ENCODE results near the gene CORIN. TPM values are rescaled to one million over a fixed set of nuclear protein-coding genes. Genes with fewer than 3 reads are reported as not detected.
A peak's percentile ranks its signal among the peaks of the same experiment; 100 is the strongest.

Gene CORIN
- total and polyA plus RNA-seq, 4 donors, result 1.4 to 1.9 (median 1.7) TPM

DNA sequence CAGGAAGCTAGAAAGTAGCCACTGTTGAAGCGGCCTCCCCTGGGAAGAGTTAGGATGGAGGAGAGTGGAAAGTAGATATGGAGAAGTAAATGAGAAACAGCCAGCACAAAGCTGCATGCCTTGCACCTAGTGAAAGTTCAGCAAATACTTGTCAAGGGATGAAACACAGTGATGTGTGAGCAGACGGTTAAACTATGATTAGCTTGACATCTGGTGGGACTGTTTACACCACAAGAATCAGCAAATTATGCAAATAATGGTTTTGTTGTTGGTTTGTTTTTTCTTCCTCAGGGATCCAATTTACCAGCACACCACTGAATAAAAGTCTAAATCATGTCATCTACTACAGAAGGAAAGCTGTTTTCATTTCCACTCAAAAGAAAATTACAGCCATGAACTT lies 87.1 kb downstream of the CORIN start:
- 100% methylated on average over 1 of the region's 2 CpGs for WGBS (ENCODE audit: insufficient coverage)
- Histone ChIP-seq H3K4me3 (ENCODE audit: low read depth, low read length) (no peak overlapping the region), H3K27ac (ENCODE audit: low read depth, low read length) (no peak overlapping the region), H3K36me3 (ENCODE audit: control insufficient read depth, insufficient read depth, low read length) (no peaks in the 10 kb centered on the region), H3K27me3 (ENCODE audit: control insufficient read depth, insufficient read depth, low read length) (no peaks in the 10 kb centered on the region), H3K9me3 (ENCODE audit: control insufficient read depth, insufficient read depth, low read length) (no peaks in the 10 kb centered on the region), H3K4me1 (ENCODE audit: control insufficient read depth, insufficient read depth, low read length) (no peaks in the 10 kb centered on the region)
- peak in 1 of 6 donors; percentile 44 for DNase-seq (ENCODE audit: low read depth in 4 of 6, low spot score in 6 of 6)

DNA sequence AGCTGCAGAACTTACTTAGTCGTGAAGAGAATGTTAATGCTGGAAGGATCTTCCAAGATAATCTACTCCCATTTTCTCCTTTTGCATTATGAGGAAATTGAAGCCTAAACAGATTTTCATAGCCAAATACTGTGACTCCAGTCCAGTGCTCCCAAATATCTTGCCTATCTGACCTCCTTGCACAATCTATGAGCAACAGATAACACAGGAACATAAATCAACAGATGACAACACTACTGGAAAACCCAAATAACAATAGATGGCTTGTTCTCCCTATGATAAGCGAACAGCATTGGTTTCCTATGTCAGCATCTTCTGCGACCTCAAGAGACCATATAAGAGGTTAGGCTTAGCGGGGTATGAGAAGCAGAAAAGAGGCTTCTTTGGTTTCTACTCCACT lies 88.0 kb downstream of the CORIN start:
- Histone ChIP-seq H3K27me3 (ENCODE audit: control insufficient read depth, insufficient read depth, low read length) (no peaks in the 10 kb centered on the region), H3K4me1 (ENCODE audit: control insufficient read depth, insufficient read depth, low read length) (no peaks in the 10 kb centered on the region), H3K4me3 (ENCODE audit: low read depth, low read length) (no peak overlapping the region), H3K36me3 (ENCODE audit: control insufficient read depth, insufficient read depth, low read length) (no peaks in the 10 kb centered on the region), H3K9me3 (ENCODE audit: control insufficient read depth, insufficient read depth, low read length) (no peaks in the 10 kb centered on the region), H3K27ac (ENCODE audit: low read depth, low read length) (no peak overlapping the region)
- WGBS (ENCODE audit: insufficient coverage), result 100% methylated on average over 3 of the region's 4 CpGs
- DNase-seq (ENCODE audit: low read depth in 4 of 6, low spot score in 6 of 6), result no peak

DNA sequence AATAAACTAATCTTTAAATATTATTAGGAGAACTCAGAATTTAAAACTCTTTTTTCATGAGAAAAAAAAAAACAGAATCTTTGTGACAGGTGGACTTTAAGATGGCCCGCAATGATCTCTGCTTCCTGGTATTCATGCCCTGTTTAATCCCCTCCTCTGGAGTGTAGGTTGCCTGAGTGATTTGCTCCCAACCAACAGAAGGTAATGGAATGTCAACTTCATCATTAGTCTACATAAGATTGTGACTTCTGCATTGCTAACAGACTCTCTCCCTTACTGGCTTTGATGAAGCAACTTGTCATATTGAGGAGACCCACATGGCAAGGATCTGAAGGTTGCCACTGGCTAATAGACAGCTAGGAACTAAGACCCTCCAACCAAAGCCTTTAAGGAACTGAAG lies 88.8 kb downstream of the CORIN start:
- H3K9me3 ChIP-seq (ENCODE audit: control insufficient read depth, insufficient read depth, low read length), result no peaks in the 10 kb centered on the region
- H3K36me3 ChIP-seq (ENCODE audit: control insufficient read depth, insufficient read depth, low read length), result no peaks in the 10 kb centered on the region
- H3K4me3 ChIP-seq (ENCODE audit: low read depth, low read length), result no peak overlapping the region
- no peaks in the 10 kb centered on the region for H3K27me3 ChIP-seq (ENCODE audit: control insufficient read depth, insufficient read depth, low read length)
- DNase-seq (ENCODE audit: low read depth in 4 of 6, low spot score in 6 of 6), result no peak
- no peak overlapping the region for H3K27ac ChIP-seq (ENCODE audit: low read depth, low read length)
- WGBS (ENCODE audit: insufficient coverage), result no CpG with 5 or more reads among the region's 1 CpG
- H3K4me1 ChIP-seq (ENCODE audit: control insufficient read depth, insufficient read depth, low read length), result no peaks in the 10 kb centered on the region

DNA sequence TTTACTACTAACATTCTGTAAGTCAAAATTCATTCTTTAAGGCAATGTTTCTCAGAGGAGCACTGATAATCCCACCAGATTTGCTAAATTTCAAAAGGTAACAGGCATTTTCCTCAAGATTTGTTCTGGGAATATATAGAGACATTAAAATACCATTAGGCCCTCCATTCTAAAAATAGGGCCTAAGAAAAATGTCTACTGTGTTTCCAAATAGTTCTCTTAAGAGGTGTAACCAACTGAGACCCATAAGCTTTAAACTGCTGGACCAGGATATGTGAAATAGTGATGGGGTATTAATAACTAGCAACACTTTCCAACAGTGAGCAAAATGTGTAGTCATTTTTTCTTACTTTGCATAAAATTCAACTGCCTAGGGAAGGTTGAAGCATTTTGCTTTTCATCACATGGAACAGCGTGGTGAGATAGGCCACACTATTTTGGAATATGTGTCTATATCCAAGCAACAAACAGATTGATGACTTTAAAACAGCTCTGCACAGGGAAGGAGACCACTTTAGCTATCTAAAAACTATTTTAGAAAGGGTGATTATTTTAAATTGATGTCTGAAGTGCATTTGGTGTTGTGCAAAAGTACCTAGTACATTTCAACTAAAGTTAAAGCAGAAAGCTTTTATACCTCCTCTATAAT lies 89.9 kb downstream of the CORIN start:
- H3K27me3 ChIP-seq (ENCODE audit: control insufficient read depth, insufficient read depth, low read length), result no peaks in the 10 kb centered on the region
- no CpG with 5 or more reads among the region's 1 CpG for WGBS (ENCODE audit: insufficient coverage)
- DNase-seq (ENCODE audit: low read depth in 4 of 6, low spot score in 6 of 6), result peak in 1 of 6 donors; percentile 38

DNA sequence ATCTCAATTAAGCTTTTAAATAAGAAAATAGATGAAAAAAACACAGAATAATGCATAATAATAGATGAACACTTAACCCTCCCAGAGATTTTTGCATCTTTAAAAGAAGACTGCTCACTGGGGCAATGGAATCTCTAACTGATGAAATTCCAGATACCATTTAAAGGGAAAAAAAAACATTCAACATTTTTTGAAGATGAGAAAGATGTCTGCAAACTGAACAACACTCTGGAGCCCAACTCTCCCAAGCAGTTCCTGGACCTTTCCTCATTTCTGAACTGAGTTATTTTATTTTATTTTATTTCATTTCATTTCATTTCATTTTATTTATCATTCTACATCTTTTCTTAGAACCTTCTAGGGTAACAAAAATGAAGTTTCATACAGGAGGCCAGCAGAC lies 90.7 kb downstream of the CORIN start:
- Histone ChIP-seq H3K4me3 (ENCODE audit: low read depth, low read length) (no peak overlapping the region), H3K27me3 (ENCODE audit: control insufficient read depth, insufficient read depth, low read length) (no peaks in the 10 kb centered on the region), H3K27ac (ENCODE audit: low read depth, low read length) (no peak overlapping the region), H3K36me3 (ENCODE audit: control insufficient read depth, insufficient read depth, low read length) (no peaks in the 10 kb centered on the region), H3K4me1 (ENCODE audit: control insufficient read depth, insufficient read depth, low read length) (no peaks in the 10 kb centered on the region), H3K9me3 (ENCODE audit: control insufficient read depth, insufficient read depth, low read length) (no peaks in the 10 kb centered on the region)
- DNase-seq (ENCODE audit: low read depth in 4 of 6, low spot score in 6 of 6), result no peak

More for the DNA sequence above, 89.9 kb downstream of the CORIN start:
- Histone ChIP-seq H3K4me1 (ENCODE audit: control insufficient read depth, insufficient read depth, low read length) (no peaks in the 10 kb centered on the region), H3K27ac (ENCODE audit: low read depth, low read length) (no peak overlapping the region), H3K4me3 (ENCODE audit: low read depth, low read length) (no peak overlapping the region), H3K36me3 (ENCODE audit: control insufficient read depth, insufficient read depth, low read length) (no peaks in the 10 kb centered on the region), H3K9me3 (ENCODE audit: control insufficient read depth, insufficient read depth, low read length) (no peaks in the 10 kb centered on the region)

DNA sequence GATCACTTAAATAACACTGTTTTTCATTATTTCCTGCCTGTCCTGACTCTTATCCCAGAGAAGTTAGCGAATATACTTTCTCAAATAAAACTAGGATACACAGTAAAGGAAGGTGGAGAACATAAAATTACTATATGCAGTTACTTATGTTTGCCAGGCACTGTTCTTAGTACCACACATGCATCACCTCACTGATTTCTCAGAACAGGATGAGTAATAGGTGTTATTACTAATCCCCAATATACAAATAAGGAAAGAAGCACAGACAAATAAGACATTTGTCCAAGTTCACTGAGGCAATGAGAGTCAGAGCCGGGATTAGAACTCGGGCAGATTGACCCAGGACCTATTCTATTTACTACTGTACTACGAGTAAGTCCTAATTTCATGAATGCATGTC lies 91.7 kb downstream of the CORIN start:
- DNase-seq (ENCODE audit: low read depth in 4 of 6, low spot score in 6 of 6), result no peak
- WGBS (ENCODE audit: insufficient coverage), result 89% methylated on average over 3 of the region's 4 CpGs

DNA sequence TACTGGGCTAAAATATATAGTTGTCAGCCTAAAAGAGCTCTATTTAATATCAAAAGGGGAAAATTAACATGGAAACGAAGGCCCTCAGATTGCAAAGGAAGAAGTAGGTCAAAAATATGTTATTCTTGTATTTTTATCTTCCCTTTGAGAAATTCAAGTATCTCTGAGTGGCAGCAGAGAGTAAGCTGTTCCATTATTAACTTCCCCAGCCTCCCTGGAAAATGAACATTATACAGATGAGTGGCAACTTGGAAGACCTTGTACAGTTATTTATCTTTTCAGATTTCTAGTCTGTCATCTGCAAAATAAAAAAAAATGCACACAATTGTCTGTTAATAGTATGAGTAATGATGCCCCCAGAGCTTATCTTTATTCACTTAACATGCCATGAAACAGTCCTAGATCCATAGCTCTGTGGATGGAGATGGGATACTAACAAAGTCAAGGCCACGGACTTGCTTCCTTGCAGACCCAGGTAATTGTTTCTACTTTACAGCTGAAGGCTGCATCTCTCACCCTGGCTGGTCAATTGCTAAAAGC lies 93.0 kb downstream of the CORIN start:
- H3K27me3 ChIP-seq (ENCODE audit: control insufficient read depth, insufficient read depth, low read length), result no peaks in the 10 kb centered on the region
- no peaks in the 10 kb centered on the region for H3K9me3 ChIP-seq (ENCODE audit: control insufficient read depth, insufficient read depth, low read length)
- H3K36me3 ChIP-seq (ENCODE audit: control insufficient read depth, insufficient read depth, low read length), result no peaks in the 10 kb centered on the region
- no peak overlapping the region for H3K4me3 ChIP-seq (ENCODE audit: low read depth, low read length)
- WGBS (ENCODE audit: insufficient coverage), result no CpG with 5 or more reads among the region's 2 CpGs
- no peaks in the 10 kb centered on the region for H3K4me1 ChIP-seq (ENCODE audit: control insufficient read depth, insufficient read depth, low read length)
- DNase-seq (ENCODE audit: low read depth in 4 of 6, low spot score in 6 of 6), result no peak
- H3K27ac ChIP-seq (ENCODE audit: low read depth, low read length), result no peak overlapping the region

More for the DNA sequence above, 91.7 kb downstream of the CORIN start:
- Histone ChIP-seq H3K4me3 (ENCODE audit: low read depth, low read length) (no peak overlapping the region), H3K9me3 (ENCODE audit: control insufficient read depth, insufficient read depth, low read length) (no peaks in the 10 kb centered on the region), H3K36me3 (ENCODE audit: control insufficient read depth, insufficient read depth, low read length) (no peaks in the 10 kb centered on the region), H3K27ac (ENCODE audit: low read depth, low read length) (no peak overlapping the region), H3K27me3 (ENCODE audit: control insufficient read depth, insufficient read depth, low read length) (no peaks in the 10 kb centered on the region), H3K4me1 (ENCODE audit: control insufficient read depth, insufficient read depth, low read length) (no peaks in the 10 kb centered on the region)

DNA sequence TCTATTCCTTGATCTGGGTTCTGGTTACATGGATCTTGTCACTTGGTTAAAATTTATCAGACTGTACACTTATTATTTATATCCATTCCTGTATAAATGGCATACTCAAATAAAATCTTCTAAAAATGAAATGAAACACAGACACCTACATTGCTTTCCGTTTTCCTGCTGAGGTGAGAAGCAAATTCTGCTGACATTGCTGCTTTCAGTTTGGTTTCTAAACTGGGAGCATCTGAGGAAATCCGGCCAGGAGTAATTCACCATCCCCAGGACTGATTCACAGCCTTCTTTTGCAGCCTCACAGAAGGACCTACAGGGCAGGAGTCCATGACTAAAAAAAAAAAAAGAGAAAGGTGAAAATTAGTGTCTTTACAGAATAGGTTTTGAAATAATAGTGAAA lies 93.6 kb downstream of the CORIN start:
- DNase-seq (ENCODE audit: low read depth in 4 of 6, low spot score in 6 of 6), result no peak
- Histone ChIP-seq H3K36me3 (ENCODE audit: control insufficient read depth, insufficient read depth, low read length) (no peaks in the 10 kb centered on the region), H3K27me3 (ENCODE audit: control insufficient read depth, insufficient read depth, low read length) (no peaks in the 10 kb centered on the region), H3K4me3 (ENCODE audit: low read depth, low read length) (no peak overlapping the region), H3K4me1 (ENCODE audit: control insufficient read depth, insufficient read depth, low read length) (no peaks in the 10 kb centered on the region), H3K27ac (ENCODE audit: low read depth, low read length) (no peak overlapping the region), H3K9me3 (ENCODE audit: control insufficient read depth, insufficient read depth, low read length) (no peaks in the 10 kb centered on the region)
- no CpG with 5 or more reads among the region's 2 CpGs for WGBS (ENCODE audit: insufficient coverage)

DNA sequence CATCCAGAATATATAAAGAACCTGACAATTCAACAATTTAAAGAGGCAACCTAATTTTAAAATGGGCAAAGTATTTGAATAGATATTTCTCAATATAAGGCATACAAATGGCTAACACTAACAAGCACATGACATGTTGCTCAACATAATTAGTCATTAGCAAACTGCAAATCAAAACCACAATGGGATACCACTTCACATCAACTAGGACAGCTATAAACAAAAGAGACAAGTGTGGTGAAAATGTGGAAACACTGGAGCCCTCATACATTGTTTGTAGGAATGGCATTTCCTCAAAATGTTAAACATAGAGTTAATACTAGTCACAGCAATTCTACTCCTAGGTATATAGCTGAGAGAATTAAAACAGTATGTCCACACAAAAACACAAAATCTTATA lies 96.7 kb downstream of the CORIN start:
- Histone ChIP-seq H3K4me3 (ENCODE audit: low read depth, low read length) (no peak overlapping the region), H3K4me1 (ENCODE audit: control insufficient read depth, insufficient read depth, low read length) (no peaks in the 10 kb centered on the region), H3K9me3 (ENCODE audit: control insufficient read depth, insufficient read depth, low read length) (no peaks in the 10 kb centered on the region), H3K27ac (ENCODE audit: low read depth, low read length) (no peak overlapping the region), H3K36me3 (ENCODE audit: control insufficient read depth, insufficient read depth, low read length) (no peaks in the 10 kb centered on the region), H3K27me3 (ENCODE audit: control insufficient read depth, insufficient read depth, low read length) (no peaks in the 10 kb centered on the region)
- no peak for DNase-seq (ENCODE audit: low read depth in 4 of 6, low spot score in 6 of 6)

DNA sequence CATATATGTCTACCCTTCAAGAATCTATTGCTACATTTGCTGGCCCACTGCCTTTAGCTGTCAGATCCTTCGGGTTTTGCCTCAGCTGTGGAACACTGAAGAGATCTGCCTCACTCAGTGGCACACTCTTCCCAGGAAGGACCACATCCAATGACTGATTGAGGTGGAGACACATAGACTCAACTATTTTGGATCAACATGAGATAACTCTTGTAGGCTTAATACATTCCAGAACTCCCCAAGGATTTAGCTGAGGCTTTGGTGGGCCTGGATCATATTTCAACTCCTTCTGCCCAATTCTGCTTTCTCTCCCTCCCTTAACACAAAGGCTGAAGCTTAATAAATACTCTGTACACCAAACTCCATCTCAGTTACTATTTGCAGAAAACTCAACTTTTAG lies 100.5 kb downstream of the CORIN start:
- no peak for DNase-seq (ENCODE audit: low read depth in 4 of 6, low spot score in 6 of 6)
- Histone ChIP-seq H3K4me3 (ENCODE audit: low read depth, low read length) (no peak overlapping the region), H3K27ac (ENCODE audit: low read depth, low read length) (no peak overlapping the region), H3K4me1 (ENCODE audit: control insufficient read depth, insufficient read depth, low read length) (no peaks in the 10 kb centered on the region), H3K9me3 (ENCODE audit: control insufficient read depth, insufficient read depth, low read length) (no peaks in the 10 kb centered on the region), H3K27me3 (ENCODE audit: control insufficient read depth, insufficient read depth, low read length) (no peaks in the 10 kb centered on the region), H3K36me3 (ENCODE audit: control insufficient read depth, insufficient read depth, low read length) (no peaks in the 10 kb centered on the region)
- WGBS (ENCODE audit: insufficient coverage), result 86% methylated on average over 1 of the region's 1 CpG
